Stimulated activated effector memory CD8-positive, alpha-beta T cell treated with anti-CD3 and anti-CD28 coated beads, Interleukin-12 subunit alpha, Interleukin-12 subunit beta, amount 100 ng/mL, for 72 hours (primary cell): Measurements from ENCODE around the gene CPTP.

Source experiments
- ATAC-seq: fragments of 150-1000 bp; cut with Tn5 transposase; 2 replicates; pipeline ENCODE4 v1.10.0; 2021
- DNase-seq, 2 donors: peaks; one replicate each; pipeline ENCODE4 v3.0.0; 2021 to 2022; ENCODE audit warnings: low spot score in 2 of 2
- H3K27ac Mint-ChIP-seq: one replicate; pipeline ENCODE4 v1.8.0; 2022; ENCODE audit warnings: mild to moderate bottlenecking, mixed read lengths
- H3K36me3 Mint-ChIP-seq: one replicate; pipeline ENCODE4 v1.8.0; 2022; ENCODE audit warnings: mild to moderate bottlenecking, mixed read lengths
- H3K4me1 Mint-ChIP-seq: one replicate; pipeline ENCODE4 v1.8.0; 2022; ENCODE audit warnings: mixed read lengths
- H3K4me3 Mint-ChIP-seq: one replicate; pipeline ENCODE4 v1.8.0; 2022; ENCODE audit warnings: mild to moderate bottlenecking, mixed read lengths
- H3K9me3 Mint-ChIP-seq: one replicate; pipeline ENCODE4 v1.8.0; 2022; ENCODE audit warnings: mixed read lengths

CPTP gene

DNA sequence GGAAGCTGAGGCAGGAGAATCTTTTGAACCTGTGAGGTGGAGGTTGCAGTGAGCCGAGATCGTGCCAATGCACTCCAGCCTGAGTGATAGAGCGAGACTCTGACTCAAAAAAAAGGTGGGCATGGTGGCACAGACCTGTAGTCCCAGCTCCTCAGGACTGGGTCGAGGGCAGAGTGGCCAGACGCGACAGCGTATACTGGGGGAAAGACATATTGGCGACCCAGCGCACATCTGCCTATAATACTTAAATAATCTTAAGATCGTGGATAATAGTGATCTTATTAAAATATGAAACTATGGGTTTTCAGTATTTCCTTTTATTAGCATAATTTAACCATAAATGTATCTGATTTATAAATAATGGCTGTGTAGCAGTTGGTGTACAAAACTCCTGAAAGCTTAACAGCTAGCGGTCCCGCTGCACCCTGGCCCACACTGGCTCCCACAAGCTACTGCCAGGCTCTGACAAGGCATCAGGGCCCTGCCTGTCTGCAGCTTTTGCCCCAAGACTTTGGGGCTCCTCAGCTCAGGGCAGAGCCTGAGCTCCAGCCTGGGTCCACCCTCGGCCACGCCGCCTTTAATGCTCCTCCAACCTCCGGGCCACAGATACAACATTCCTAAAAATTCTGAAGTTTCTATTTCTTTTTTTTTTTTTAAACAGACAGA is 53.1 kb downstream of the CPTP start:
- H3K4me3 Mint-ChIP-seq: no peak overlapping the region
- H3K9me3 Mint-ChIP-seq: no peaks in the 10 kb centered on the region
- H3K4me1 Mint-ChIP-seq: peaks cover 25% of the 10 kb centered on the region
- DNase-seq (no peak), ATAC-seq (no peak)
- H3K27ac Mint-ChIP-seq: no peak overlapping the region
- peaks cover 7% of the 10 kb centered on the region for H3K36me3 Mint-ChIP-seq
